Measurements from ENCODE around the gene CCR5AS.

The CCR5AS gene

GRCh38 chr3:46354478-46354877 lies 52.4 kb downstream of the CCR5AS start:
- Mint-ChIP-seq H3K9me3 (ENCODE audit: unreplicated experiment) (no peaks in the 10 kb centered on the region), H3K4me3 (ENCODE audit: unreplicated experiment) (no peak overlapping the region), H3K27ac (ENCODE audit: unreplicated experiment) (no peak overlapping the region), H3K27me3 (ENCODE audit: unreplicated experiment) (peaks cover 66% of the 10 kb centered on the region), H3K4me1 (ENCODE audit: unreplicated experiment) (no peaks in the 10 kb centered on the region), H3K36me3 (ENCODE audit: unreplicated experiment) (no peaks in the 10 kb centered on the region)
- no peak for DNase-seq (ENCODE audit: extremely low spot score, unreplicated experiment)
- no peak for TF ChIP-seq CTCF (IDR thresholded peaks at IDR 0.05)

- no peak for TF ChIP-seq CTCF (IDR thresholded peaks at IDR 0.05)
Observed at GRCh38 chr3:46353647-46354410, 53.0 kb downstream of the CCR5AS start, which contains the start of gene CCR2. Gene CCR2 (plus strand): TSS chr3:46354111. CDS start chr3:46357528, 3,417 bp downstream.

GRCh38 chr3:46353090-46353489 lies 53.8 kb downstream of the CCR5AS start:
- no peak overlapping the region for H3K4me3 Mint-ChIP-seq (ENCODE audit: unreplicated experiment)

More at GRCh38 chr3:46353647-46354410, 53.0 kb downstream of the CCR5AS start, which contains the start of gene CCR2:
- no peak for DNase-seq (ENCODE audit: extremely low spot score, unreplicated experiment)
- Mint-ChIP-seq H3K4me1 (ENCODE audit: unreplicated experiment) (no peaks in the 10 kb centered on the region), H3K36me3 (ENCODE audit: unreplicated experiment) (no peaks in the 10 kb centered on the region), H3K27ac (ENCODE audit: unreplicated experiment) (no peak within 1 kb of the TSS), H3K9me3 (ENCODE audit: unreplicated experiment) (no peaks in the 10 kb centered on the region), H3K4me3 (ENCODE audit: unreplicated experiment) (no peak within 1 kb of the TSS), H3K27me3 (ENCODE audit: unreplicated experiment) (peaks cover 70% of the 10 kb centered on the region)

GRCh38 chr3:46351646-46352045 lies 55.2 kb downstream of the CCR5AS start:
- Mint-ChIP-seq H3K9me3 (ENCODE audit: unreplicated experiment) (no peaks in the 10 kb centered on the region), H3K27ac (ENCODE audit: unreplicated experiment) (no peak overlapping the region), H3K27me3 (ENCODE audit: unreplicated experiment) (peaks cover 69% of the 10 kb centered on the region), H3K4me3 (ENCODE audit: unreplicated experiment) (no peak overlapping the region), H3K4me1 (ENCODE audit: unreplicated experiment) (no peaks in the 10 kb centered on the region), H3K36me3 (ENCODE audit: unreplicated experiment) (no peaks in the 10 kb centered on the region)
- DNase-seq (ENCODE audit: extremely low spot score, unreplicated experiment): peak; percentile 30
- no peak for TF ChIP-seq CTCF (IDR thresholded peaks at IDR 0.05)

More at GRCh38 chr3:46353090-46353489, 53.8 kb downstream of the CCR5AS start:
- H3K27ac Mint-ChIP-seq (ENCODE audit: unreplicated experiment): no peak overlapping the region
- H3K36me3 Mint-ChIP-seq (ENCODE audit: unreplicated experiment): no peaks in the 10 kb centered on the region
- TF ChIP-seq CTCF (IDR thresholded peaks at IDR 0.05): no peak
- no peaks in the 10 kb centered on the region for H3K9me3 Mint-ChIP-seq (ENCODE audit: unreplicated experiment)
- no peak for DNase-seq (ENCODE audit: extremely low spot score, unreplicated experiment)
- no peaks in the 10 kb centered on the region for H3K4me1 Mint-ChIP-seq (ENCODE audit: unreplicated experiment)
- H3K27me3 Mint-ChIP-seq (ENCODE audit: unreplicated experiment): peaks cover 74% of the 10 kb centered on the region

GRCh38 chr3:46350262-46350565 lies 56.7 kb downstream of the CCR5AS start:
- Mint-ChIP-seq H3K27ac (ENCODE audit: unreplicated experiment) (no peak overlapping the region), H3K4me1 (ENCODE audit: unreplicated experiment) (no peaks in the 10 kb centered on the region), H3K4me3 (ENCODE audit: unreplicated experiment) (no peak overlapping the region), H3K9me3 (ENCODE audit: unreplicated experiment) (no peaks in the 10 kb centered on the region), H3K27me3 (ENCODE audit: unreplicated experiment) (peaks cover 62% of the 10 kb centered on the region), H3K36me3 (ENCODE audit: unreplicated experiment) (no peaks in the 10 kb centered on the region)
- no peak for TF ChIP-seq CTCF (IDR thresholded peaks at IDR 0.05)
- peak; percentile 30 for DNase-seq (ENCODE audit: extremely low spot score, unreplicated experiment)

Data from osteocyte (in vitro differentiated cells).